ENCODE measurements around the gene PRPF19. TPM values are rescaled to one million over a fixed set of nuclear protein-coding genes. Genes with fewer than 3 reads are reported as not detected.

The PRPF19 gene
- total and polyA plus RNA-seq, 9 of the 15 experiments (the other 6 are each of a cell fraction or from before 2014, with no cell fraction given) = 9.4 to 212 (median 73.2) TPM

GRCh38 chr11:60848714-60849151 lies 57.7 kb downstream of the PRPF19 start (continued):
- no peak for TF ChIP-seq PYGO2 (tag; IDR thresholded peaks at IDR 0.05)
- TF ChIP-seq MEF2A (IDR thresholded peaks at IDR 0.05; ENCODE audit: control insufficient read depth, low read depth, low read length) = no peak
- no peak for TF ChIP-seq SP2 (IDR thresholded peaks at IDR 0.05; ENCODE audit: extremely low read depth, low read depth, low read length, poor library complexity, severe bottlenecking)
- no peak for TF ChIP-seq FOS (IDR thresholded peaks at IDR 0.05; ENCODE audit: extremely low read depth, insufficient read length)
- no peak for TF ChIP-seq FOXJ3 (CRISPR knock-in tag; IDR thresholded peaks at IDR 0.05)
- TF ChIP-seq TAF1 (IDR thresholded peaks at IDR 0.05; ENCODE audit: control insufficient read depth, extremely low read depth, insufficient read depth, low read length, severe bottlenecking) = no peak
- TF ChIP-seq SIN3B (IDR thresholded peaks at IDR 0.05; ENCODE audit: low read depth) = no peak
- no peak for TF ChIP-seq ZNF41 (CRISPR knock-in tag; conservative IDR thresholded peaks at IDR 0.05)
- no peak for TF ChIP-seq CCNT2 (IDR thresholded peaks at IDR 0.05; ENCODE audit: borderline replicate concordance, extremely low read depth, insufficient read length, low read depth, low read length)
- TF ChIP-seq BMI1 (IDR thresholded peaks at IDR 0.05; ENCODE audit: low read length) = no peak
- TF ChIP-seq RBM17 (IDR thresholded peaks at IDR 0.05; ENCODE audit: borderline replicate concordance, low read depth, low read length) = no peak
- no peak for TF ChIP-seq ZBTB12 (CRISPR knock-in tag; IDR thresholded peaks at IDR 0.05)
- no peak for TF ChIP-seq RFX1 (IDR thresholded peaks at IDR 0.05)
- TF ChIP-seq DPF2 (IDR thresholded peaks at IDR 0.05) = peak; percentile 46; the same call in 1 of the 2 replicates
- TF ChIP-seq RNF219 (CRISPR knock-in tag; IDR thresholded peaks at IDR 0.05) = no peak
- no peak for TF ChIP-seq ZNF3 (CRISPR knock-in tag; IDR thresholded peaks at IDR 0.05)
- no peak for TF ChIP-seq ZNF143 (CRISPR knock-in tag; IDR thresholded peaks at IDR 0.05)
- no peak for TF ChIP-seq CUX1 (CRISPR knock-in tag; IDR thresholded peaks at IDR 0.05)
- TF ChIP-seq ZNF263 (CRISPR knock-in tag; IDR thresholded peaks at IDR 0.05; ENCODE audit: borderline replicate concordance) = peak; percentile 88
- no peak for TF ChIP-seq DNMT1 (IDR thresholded peaks at IDR 0.05)
- TF ChIP-seq SRSF3 (IDR thresholded peaks at IDR 0.05; ENCODE audit: insufficient read depth, low read length) = no peak
